GM12878 (cell line): ENCODE results near the gene MRPL1.
"Not testable (repeated sequence)": the region's sequence is repeated elsewhere in the genome, so short reads cannot be mapped to it uniquely, and the experiment has no call there.

Source experiments
- CTCF ChIP-seq, 3 experiments: IDR thresholded peaks in 2 of 3; conservative IDR thresholded peaks in 1 of 3; 2 replicates each; pipeline ENCODE4 v1.5.1; 2011; ENCODE audit warnings: low read depth in 3 of 3, low read length in 3 of 3, mild to moderate bottlenecking in 3 of 3, control low read depth in 2 of 3, moderate library complexity in 2 of 3, inconsistent platforms in 1 of 3, mixed read lengths in 1 of 3; ENCODE audit not compliant: control insufficient read depth in 2 of 3, insufficient read depth in 1 of 3; ENCODE audit errors: extremely low read depth in 1 of 3
- EZH2 ChIP-seq: IDR thresholded peaks from 2 replicates; pipeline ENCODE4 v1.6.1; 2012; ENCODE audit warnings: low read depth, mild to moderate bottlenecking, control low read depth, inconsistent platforms, low read length, borderline replicate concordance; ENCODE audit not compliant: control insufficient read depth
- HDAC2 ChIP-seq: fragments of 200-600 bp; sonication (generic); IDR thresholded peaks from 2 replicates; pipeline ENCODE4 v1.6.1; 2017
- IKZF2 ChIP-seq, 2 experiments: fragments of 450-650 bp; IDR thresholded peaks; 2 replicates each; pipeline ENCODE4 v1.6.1; 2017; ENCODE audit warnings: mild to moderate bottlenecking in 2 of 2, moderate library complexity in 2 of 2
- KAT2A ChIP-seq: conservative IDR thresholded peaks from 2 replicates; pipeline ENCODE4 v1.6.1; 2011; ENCODE audit warnings: low read depth, low read length; ENCODE audit not compliant: control insufficient read depth
- POLR2A ChIP-seq: IDR thresholded peaks from 2 replicates; pipeline ENCODE4 v1.6.1; 2011; ENCODE audit warnings: low read depth, mild to moderate bottlenecking, low read length
- TAF1 ChIP-seq: IDR thresholded peaks from 2 replicates; pipeline ENCODE4 v1.6.1; 2011; ENCODE audit warnings: mild to moderate bottlenecking, low read depth, low read length, borderline replicate concordance
- TCF12 ChIP-seq: IDR thresholded peaks from 2 replicates; pipeline ENCODE4 v1.6.1; 2011; ENCODE audit warnings: low read depth, mild to moderate bottlenecking, low read length
- TF ChIP-seq, protein P1 (sequence below): IDR thresholded peaks from 2 replicates; pipeline ENCODE4 v1.6.1; 2011; ENCODE audit warnings: low read depth, mild to moderate bottlenecking, low read length, moderate library complexity, borderline replicate concordance; ENCODE audit errors: extremely low read depth

DNA sequence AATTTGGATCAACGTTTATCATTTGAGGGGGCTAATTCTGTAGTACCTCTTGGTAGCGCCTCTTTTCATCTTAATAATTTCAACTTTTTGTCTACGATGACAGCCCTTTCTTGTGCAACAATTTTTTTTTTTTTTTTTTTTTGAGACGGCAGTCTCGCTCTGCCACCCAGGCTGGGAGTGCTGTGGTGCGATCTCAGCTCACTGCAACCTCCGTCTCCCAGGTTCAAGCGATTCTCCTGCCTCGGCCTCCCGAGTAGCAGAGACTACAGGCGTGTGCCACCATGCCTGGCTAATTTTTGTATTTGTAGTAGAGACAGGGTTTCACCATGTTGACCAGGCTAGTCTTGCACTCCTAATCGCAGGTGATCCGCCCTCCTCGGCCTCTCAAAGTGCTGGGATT lies 711 bp downstream of the MRPL1 start:
- TF ChIP-seq POLR2A; EZH2; TAF1; IKZF2 (IDR thresholded peaks at IDR 0.05); CTCF (IDR thresholded peaks at IDR 0.05 in 2 of 3, conservative IDR thresholded peaks at IDR 0.05 in 1 of 3; ENCODE audit: control insufficient read depth in 2 of 3, extremely low read depth in 1 of 3, insufficient read depth in 1 of 3, low read depth in 3 of 3, low read length in 3 of 3); HDAC2; TCF12; KAT2A: not testable (repeated sequence)
- TF ChIP-seq, protein P1, sequence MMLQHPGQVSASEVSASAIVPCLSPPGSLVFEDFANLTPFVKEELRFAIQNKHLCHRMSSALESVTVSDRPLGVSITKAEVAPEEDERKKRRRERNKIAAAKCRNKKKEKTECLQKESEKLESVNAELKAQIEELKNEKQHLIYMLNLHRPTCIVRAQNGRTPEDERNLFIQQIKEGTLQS = not testable (repeated sequence)
